Activated CD8-positive, alpha-beta memory T cell treated with anti-CD3 and anti-CD28 coated beads, Interleukin-2, amount 50 U/mL, for 48 hours (primary cell): ENCODE data around the gene KIRREL3.
A peak's percentile ranks its signal among the peaks of the same experiment; 100 is the strongest.

ENCODE experiments used
- DNase-seq: peaks from one replicate; pipeline ENCODE4 v3.0.0-alpha.2; 2020

KIRREL3 gene

GRCh38 chr11:127000291-127000968, at the start of gene KIRREL3:
KIRREL3 (minus strand) TSS chr11:127000770.
- DNase-seq, result no peak

- no peak for DNase-seq
These were observed 49.6 kb upstream of the KIRREL3 start for GRCh38 chr11:127050186-127050585.

DNA sequence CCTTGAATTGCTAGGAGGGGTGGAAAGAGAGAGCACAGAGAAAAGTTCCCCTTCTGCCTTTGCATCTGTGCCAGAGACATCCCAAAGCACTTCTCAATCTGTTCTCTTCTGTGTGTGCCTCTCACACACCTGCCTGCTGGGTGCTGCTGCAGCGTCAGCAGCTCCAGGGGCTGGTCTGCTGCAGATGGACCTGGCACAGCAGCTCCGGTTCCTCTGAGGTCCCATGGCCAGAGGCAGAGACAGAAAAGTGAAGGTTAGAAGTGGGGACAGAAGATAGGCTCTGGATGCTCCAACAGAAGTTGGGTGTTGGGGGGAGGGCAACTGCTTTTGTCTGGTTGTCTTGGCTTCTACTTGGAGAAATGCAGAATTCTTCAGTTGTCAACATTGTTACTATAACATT, 48.9 kb upstream of the KIRREL3 start:
- DNase-seq, result no peak

DNA sequence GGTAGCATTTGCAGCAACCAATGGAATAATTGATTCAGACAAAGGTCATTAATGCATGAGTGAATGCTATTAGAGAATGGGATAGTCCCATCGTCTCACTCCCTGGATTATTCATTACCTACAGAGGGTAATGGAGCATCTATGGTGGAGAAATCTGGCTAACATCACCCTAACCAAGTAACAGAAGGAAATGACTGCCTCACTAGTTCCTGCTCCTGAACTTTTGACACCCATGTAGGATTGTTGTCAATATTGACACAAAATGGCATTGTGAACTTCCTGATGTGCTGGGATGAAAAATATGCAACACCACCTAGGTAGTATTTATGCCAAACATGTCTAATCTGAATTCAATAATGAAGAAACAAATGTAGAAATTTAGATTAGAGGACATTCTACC, 44.0 kb upstream of the KIRREL3 start:
- no peak for DNase-seq

DNA sequence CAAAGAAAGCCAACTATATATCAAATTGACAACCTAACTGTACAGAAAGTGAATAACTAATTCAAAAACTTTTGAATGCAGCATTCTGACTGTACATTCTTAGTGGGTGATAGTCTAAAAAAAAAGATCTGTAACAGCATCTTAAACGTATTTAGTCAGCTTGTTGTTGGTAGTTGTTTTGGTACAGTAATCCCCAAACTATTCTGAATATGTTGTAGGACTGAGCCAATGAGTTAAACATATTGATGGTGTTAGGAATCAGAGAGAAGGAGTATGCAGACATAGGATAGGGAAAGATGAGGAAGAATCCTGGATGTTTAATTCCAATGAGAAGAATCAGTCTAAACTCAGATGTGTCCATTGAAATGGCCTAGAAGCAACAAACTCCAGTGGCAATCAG, 41.9 kb upstream of the KIRREL3 start:
- no peak for DNase-seq

DNA sequence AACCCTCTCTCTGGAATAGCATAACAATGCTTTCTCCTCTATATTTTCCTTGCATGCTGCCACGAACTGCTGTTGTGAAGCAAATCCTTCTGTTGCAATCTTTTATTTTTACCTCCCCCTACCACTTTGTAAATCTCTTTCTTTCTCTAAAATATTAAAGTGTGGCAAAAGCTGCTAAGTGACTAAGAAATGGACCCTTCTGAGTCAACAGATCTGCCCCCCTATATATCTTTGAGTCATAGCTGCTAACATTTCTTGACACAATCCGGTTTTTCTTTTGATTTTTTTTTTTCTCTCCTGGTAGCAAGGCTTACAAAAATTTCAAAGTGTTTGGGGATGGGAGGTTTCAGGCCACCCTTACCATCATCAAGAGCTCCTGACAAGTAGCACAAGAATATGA, 39.0 kb upstream of the KIRREL3 start:
- DNase-seq, result no peak

GRCh38 chr11:127037596-127037995, 37.0 kb upstream of the KIRREL3 start:
- DNase-seq, result no peak

DNA sequence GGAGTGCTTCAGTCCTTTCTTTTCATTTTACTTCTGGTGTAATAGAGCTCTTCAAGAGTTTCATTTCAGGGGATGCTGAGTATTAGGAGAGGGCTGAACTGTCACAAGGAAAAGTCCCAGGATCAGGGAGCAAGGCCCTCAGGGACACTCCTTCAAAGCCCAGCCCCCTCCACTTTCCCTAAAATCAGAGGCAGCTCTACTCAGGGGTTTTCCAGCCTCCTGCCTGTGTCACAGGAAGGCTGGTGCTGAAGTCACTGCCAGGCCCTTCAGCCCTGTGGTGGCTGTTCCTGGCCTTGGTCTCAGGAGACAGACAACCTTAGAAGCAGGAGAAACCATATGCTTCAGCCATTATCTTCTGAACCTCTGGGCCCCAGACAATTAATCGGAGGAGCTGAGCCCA, 36.4 kb upstream of the KIRREL3 start:
- DNase-seq, result no peak

GRCh38 chr11:127035824-127036223, 35.3 kb upstream of the KIRREL3 start:
- no peak for DNase-seq

DNA sequence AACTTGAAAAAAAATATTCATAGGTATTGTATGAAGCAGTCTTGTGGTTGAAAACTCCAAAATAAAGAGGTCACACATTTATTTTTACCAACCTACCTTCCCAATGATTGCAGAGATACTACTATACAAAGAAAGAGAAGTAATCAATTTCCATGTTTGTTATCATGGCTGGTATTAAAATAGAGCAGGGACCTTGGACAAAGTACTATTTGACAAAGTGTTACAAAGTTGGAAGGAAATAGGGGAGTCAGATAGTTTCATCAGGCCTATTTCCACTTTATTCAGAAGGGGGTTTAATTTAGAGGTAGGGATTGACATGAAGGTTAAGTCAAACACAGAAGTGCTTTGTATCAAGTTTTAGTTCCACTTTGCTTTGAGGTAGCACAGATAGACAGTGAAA, 34.4 kb upstream of the KIRREL3 start:
- no peak for DNase-seq

DNA sequence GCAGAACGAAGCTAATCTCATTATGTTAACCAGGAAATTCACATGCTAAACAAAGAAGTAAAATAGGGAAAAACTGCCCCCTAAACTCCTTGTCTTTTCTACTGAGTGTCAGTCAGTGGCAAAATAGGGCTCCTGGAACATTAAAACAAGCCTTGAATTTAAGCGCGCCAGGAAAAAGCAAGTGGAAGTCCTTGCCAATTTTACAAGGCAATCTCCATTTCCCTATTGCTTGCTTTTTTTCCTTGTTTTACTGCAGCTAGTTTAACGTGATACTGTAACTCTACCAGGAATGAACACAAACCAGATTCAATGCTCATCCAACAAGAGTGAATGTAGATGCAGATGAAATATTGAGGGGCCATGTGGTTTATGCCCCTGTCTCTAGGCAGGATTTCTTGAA, 28.1 kb upstream of the KIRREL3 start:
- DNase-seq, result no peak

GRCh38 chr11:127027789-127028188, 27.2 kb upstream of the KIRREL3 start:
- no peak for DNase-seq

GRCh38 chr11:127027000-127027399, 26.4 kb upstream of the KIRREL3 start:
- DNase-seq, result no peak

DNA sequence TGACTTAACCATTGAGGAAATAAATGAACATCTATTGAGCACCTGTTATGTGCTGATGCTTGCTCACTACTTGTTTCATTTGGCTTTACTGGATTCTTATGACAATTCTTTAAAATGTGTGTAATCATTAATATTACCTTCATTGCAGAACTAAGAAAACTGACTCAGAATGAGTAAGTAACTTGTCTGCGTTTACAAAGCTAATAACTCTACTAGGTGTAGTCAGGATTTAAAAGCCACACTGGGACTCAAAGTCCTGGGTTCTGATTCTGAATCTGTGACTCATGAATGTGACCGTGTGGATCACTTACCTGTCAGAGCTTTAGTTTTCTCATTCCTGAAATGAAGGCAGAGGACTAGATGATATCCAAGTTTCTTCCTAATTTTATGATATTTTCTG, 23.4 kb upstream of the KIRREL3 start:
- DNase-seq, result no peak

DNA sequence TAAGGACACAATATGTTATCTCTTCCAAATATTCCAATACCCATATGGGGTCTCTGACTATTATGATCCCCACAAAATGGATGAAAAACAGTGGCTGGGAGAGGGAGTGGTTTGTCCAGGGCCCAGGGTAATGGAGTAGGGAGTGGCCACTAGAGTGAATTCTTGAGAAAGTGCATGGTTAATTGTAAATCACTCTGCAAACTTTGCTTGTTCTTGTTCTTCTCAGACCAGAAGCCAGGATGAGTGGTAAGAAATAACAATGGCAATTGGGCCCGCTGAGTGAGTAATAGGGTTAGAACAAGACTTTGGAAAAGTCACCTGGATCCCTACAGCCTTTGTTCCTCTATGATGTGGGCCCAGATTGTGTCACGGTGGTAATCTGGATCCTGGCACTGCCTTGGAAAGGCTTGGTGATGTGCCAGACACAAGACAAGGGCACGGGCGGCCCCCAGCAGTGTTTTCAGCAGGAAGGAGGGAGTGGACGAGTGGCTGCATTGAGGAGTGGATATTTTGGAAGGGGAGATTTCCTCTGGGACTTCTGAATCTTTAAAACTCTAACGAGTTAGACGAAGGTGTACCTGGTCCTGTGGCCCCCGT, 18.2 kb upstream of the KIRREL3 start:
- DNase-seq, result no peak

DNA sequence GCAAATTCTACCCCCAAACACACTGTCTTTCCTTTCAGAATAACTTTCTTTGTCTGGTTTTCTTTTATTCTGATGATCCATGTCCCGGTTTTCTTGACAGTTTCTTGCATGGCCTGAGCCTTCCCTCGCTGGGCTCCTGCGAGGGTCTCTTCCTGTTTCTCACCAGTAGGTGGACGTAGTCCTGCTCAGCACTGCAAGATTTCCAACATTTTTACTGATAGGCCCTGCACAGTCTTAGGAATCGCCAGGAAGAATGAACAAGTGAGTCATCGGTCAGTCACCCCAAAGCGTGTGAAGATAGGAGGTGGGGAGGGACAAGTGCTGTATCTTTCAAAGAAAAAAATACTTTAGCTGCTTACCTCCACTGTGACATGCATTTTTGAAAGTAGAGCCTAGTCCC, 16.9 kb upstream of the KIRREL3 start:
- no peak for DNase-seq

DNA sequence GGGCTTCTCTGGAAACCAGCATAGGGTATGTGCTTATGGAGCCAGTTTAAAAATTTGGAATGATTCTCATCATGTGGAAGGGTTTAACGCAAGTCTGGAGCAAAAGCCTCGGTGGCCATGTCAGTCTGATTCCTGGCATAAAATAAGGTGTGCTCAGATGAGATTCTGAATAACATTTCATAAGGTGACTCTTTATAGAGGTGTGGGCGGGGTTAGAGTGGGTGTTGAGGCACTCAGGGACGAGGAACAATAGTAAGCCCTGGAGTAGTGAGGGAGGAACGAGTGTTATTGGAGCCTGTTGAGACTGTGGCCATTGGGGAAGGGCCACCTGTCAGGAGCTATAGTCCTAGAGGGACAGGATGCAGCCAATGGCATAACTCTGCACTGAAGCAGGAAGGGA, 13.0 kb upstream of the KIRREL3 start:
- DNase-seq, result no peak

GRCh38 chr11:127006311-127006710, 5.7 kb upstream of the KIRREL3 start:
- DNase-seq, result no peak

- peak; percentile 55 for DNase-seq
These were observed 2.9 kb upstream of the KIRREL3 start for GRCh38 chr11:127003260-127003981.

DNA sequence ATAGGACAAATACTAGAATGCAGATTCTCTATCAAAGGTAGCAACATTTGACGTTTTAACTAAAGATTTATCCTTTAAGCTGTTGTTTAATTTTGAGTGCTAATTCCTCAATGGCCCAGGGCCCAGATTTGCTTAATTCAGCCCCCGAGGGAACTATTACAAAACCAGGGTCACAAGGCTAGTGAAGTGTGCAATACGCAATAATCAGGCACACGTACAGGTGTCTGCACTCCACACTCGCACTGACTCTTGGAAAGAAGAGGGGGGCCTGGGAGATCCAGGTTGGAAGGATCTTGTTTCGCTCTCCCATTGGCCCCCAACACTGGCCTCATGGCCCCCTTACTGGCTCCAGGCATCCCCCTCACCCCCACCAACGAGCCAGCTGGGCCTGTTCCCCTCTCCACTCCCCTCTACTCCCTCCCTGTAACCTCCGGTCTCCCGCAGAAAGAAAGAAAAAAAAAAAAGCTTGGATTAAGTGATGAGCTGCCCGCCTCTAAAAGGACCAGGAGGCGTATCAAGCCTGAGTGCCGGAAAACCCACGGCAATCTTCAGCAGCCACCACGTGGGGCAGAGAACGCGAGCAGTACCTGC, 2.2 kb upstream of the KIRREL3 start:
- no peak for DNase-seq

DNA sequence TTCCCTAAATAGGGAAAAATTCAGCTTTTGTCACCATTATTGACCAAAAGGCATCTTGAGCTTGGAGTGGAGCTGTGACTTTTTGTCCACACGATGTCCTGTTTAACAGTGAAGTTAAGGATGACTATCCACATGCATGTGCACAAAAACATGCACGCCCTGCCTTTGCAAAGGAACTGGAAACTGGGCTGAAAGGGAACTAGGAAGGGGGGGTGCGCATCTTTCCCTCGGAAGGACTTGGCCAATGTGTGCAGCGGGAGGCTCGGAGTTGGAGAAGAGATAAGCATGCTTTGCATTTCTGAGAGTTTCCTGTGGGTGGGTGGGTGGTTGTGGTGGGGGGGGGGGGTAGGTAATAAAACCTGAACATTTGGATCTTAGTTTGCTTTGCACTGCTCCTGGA, 411 bp upstream of the KIRREL3 start:
- no peak for DNase-seq

- DNase-seq, result no peak
These were observed 1.2 kb downstream of the KIRREL3 start for GRCh38 chr11:126999366-126999765.

- DNase-seq, result no peak
These were observed 2.9 kb downstream of the KIRREL3 start for GRCh38 chr11:126997641-126998040.

DNA sequence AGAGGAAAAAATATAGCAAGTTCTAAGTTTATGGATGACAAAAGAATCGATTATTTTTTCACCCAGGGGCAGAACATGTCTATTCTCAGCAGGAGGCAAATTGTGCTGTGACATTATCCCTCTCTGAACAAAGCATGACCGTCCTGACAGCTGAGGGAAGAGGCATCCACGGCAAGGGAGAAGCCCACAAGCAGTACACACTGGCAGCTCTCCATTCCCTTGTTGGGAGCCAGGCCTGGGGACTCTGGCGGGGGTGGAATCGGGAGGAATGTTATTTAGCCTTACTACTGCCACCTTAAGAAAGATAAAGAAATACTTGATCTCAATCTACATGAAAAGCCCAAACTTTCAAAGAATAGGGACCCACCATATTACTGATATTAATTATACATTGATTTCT, 3.4 kb downstream of the KIRREL3 start:
- DNase-seq, result no peak
